NCI-H2107 (cell line): ENCODE measurements around the gene CALM1.

Experiments
- DNase-seq: peaks from one replicate; lab custom pipeline; 2025; lab: John Stamatoyannopoulos, UW

The CALM1 gene

GRCh38 chr14:90443161-90444076 is 46.6 kb downstream of the CALM1 start:
- DNase-seq, result no peak

- peak; percentile 86 for DNase-seq
Measured at GRCh38 chr14:90444077-90444696, 47.4 kb downstream of the CALM1 start.

GRCh38 chr14:90445011-90445410 is 48.2 kb downstream of the CALM1 start:
- DNase-seq, result no peak

- DNase-seq, result no peak
Measured at GRCh38 chr14:90446405-90446804, 49.6 kb downstream of the CALM1 start.

GRCh38 chr14:90447720-90448497 is 51.1 kb downstream of the CALM1 start:
- no peak for DNase-seq

- DNase-seq, result no peak
Measured at GRCh38 chr14:90449411-90449810, 52.6 kb downstream of the CALM1 start.

- no peak for DNase-seq
Measured at GRCh38 chr14:90450151-90450550, 53.3 kb downstream of the CALM1 start.

GRCh38 chr14:90450667-90451066 is 53.8 kb downstream of the CALM1 start:
- DNase-seq, result no peak

GRCh38 chr14:90451443-90451842 is 54.6 kb downstream of the CALM1 start:
- no peak for DNase-seq

- no peak for DNase-seq
Measured at GRCh38 chr14:90451961-90452360, 55.1 kb downstream of the CALM1 start.

- no peak for DNase-seq
Measured at GRCh38 chr14:90452366-90452765, 55.5 kb downstream of the CALM1 start.

GRCh38 chr14:90453401-90453951 is 56.6 kb downstream of the CALM1 start:
- no peak for DNase-seq

- no peak for DNase-seq
Measured at GRCh38 chr14:90454041-90455000, 57.5 kb downstream of the CALM1 start.

- DNase-seq, result no peak
Measured at GRCh38 chr14:90455100-90455571, 58.3 kb downstream of the CALM1 start.

- DNase-seq, result no peak
Measured at GRCh38 chr14:90456551-90456950, 59.7 kb downstream of the CALM1 start.

GRCh38 chr14:90457186-90457585 is 60.4 kb downstream of the CALM1 start:
- DNase-seq, result no peak
